ENCODE measurements around the gene DGCR6L. TPM values are rescaled to one million over a fixed set of nuclear protein-coding genes. Genes with fewer than 3 reads are reported as not detected.
"Not testable (repeated sequence)": the region's sequence is repeated elsewhere in the genome, so short reads cannot be mapped to it uniquely, and the experiment has no call there.

Gene DGCR6L
- total RNA-seq, 1 experiment from 2014 or later, result 38.6 TPM

DNA sequence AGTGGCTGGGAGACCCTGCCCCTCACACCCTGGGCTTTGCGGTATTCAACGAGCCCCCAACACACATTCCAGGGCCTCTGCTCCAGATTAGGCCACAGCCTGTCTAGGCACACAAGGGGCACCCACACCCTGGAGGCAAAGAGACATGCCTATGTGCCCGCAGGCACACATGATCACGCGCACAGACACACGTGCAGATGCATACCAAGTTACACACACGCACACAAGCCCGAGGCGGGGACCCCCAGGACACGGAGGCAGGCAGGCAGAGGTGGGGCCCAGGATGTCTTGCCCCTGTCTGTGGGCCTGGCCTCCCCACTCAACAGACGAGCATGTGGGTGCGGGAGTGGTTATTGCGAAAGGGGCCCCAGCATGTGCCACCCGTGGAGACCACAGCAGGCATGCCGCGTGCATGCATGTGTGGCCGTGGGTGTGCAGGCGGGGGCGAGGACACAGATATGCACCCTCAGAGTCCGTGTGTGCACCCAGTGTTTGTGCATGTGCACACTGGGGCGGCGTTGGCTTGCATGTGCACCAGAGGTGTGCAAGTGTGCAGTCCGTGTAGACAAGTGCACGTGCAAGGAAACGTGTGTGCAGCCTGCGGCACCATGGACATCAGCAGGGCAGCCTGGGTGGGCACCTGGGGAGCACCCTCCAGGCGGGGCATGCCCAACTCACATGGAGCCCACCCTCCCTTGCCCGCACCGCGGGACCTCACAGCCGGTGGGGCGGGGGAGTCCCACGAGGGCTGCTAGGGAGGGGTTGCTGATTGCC, 53.0 kb downstream of the DGCR6L start:
- WGBS (ENCODE audit: extremely low coverage, insufficient read length, low lambda C conversion rate), result no CpG with 5 or more reads among the region's 33 CpGs
- Histone ChIP-seq H3K23me2 (ENCODE audit: insufficient read length, low read depth, low read length, poor library complexity, severe bottlenecking) (peaks cover 13% of the 10 kb centered on the region), H3K4me2 (ENCODE audit: insufficient read depth, insufficient read length, low read length) (peak overlapping the region; percentile 36)
- H2BK12ac ChIP-seq (ENCODE audit: insufficient read length, low read depth, low read length); H4K8ac ChIP-seq (replicated peaks; ENCODE audit: insufficient read length, low read depth, low read length); H3K27me3 ChIP-seq (ENCODE audit: insufficient read depth, low read length); H2BK20ac ChIP-seq (ENCODE audit: low read depth, low read length, poor library complexity, severe bottlenecking); H3T11ph ChIP-seq (ENCODE audit: low read length); H2BK120ac ChIP-seq (ENCODE audit: low read depth, low read length, poor library complexity, severe bottlenecking); DNase-seq; H4K91ac ChIP-seq (ENCODE audit: insufficient read length, low read depth, low read length); H2BK15ac ChIP-seq (ENCODE audit: low read depth, low read length); H3K27ac Mint-ChIP-seq; H3K36me3 Mint-ChIP-seq (ENCODE audit: insufficient read depth in 1 of 3, low read depth in 3 of 3); H4K5ac ChIP-seq (ENCODE audit: insufficient read length, low read depth, low read length); H3K14ac ChIP-seq (ENCODE audit: insufficient read depth, low read length); H3K23ac ChIP-seq (ENCODE audit: insufficient read length, low read depth, low read length); H2AFZ ChIP-seq (ENCODE audit: low read length); H3K9me3 ChIP-seq (ENCODE audit: control insufficient read depth, low read depth, low read length); H2AK5ac ChIP-seq (ENCODE audit: insufficient read length, low read length); H2BK5ac ChIP-seq (ENCODE audit: insufficient read length, low read length); H4K20me1 ChIP-seq (ENCODE audit: control insufficient read depth, insufficient read depth, insufficient read length); H3K9ac ChIP-seq (ENCODE audit: extremely low read depth, insufficient read length, low read length); H3K56ac ChIP-seq (ENCODE audit: insufficient read length, low read depth, low read length); H3K4ac ChIP-seq (ENCODE audit: low read depth, low read length); H3K79me1 ChIP-seq (ENCODE audit: insufficient read depth, low read depth, low read length, poor library complexity, severe bottlenecking); H3K4me1 ChIP-seq (ENCODE audit: insufficient read depth, low read length); H3K79me2 ChIP-seq (ENCODE audit: insufficient read depth, low read length); H3K9me3 Mint-ChIP-seq; H3K18ac ChIP-seq (ENCODE audit: insufficient read length, low read depth, low read length); H3K27ac ChIP-seq (ENCODE audit: insufficient read length, low read depth, low read length); H3K27me3 Mint-ChIP-seq (ENCODE audit: low read depth): not testable (repeated sequence)
- Mint-ChIP-seq H3K4me1 (peaks cover 8 to 13% of the 10 kb centered on the region in 2 experiments), H3K4me3 (peak overlapping the region; percentile 67 to 78)

- H4K20me1 ChIP-seq (ENCODE audit: control insufficient read depth, insufficient read depth, insufficient read length); H2BK120ac ChIP-seq (ENCODE audit: low read depth, low read length, poor library complexity, severe bottlenecking); H3K79me1 ChIP-seq (ENCODE audit: insufficient read depth, low read depth, low read length, poor library complexity, severe bottlenecking); H3K27ac ChIP-seq (ENCODE audit: insufficient read length, low read depth, low read length); H2BK12ac ChIP-seq (ENCODE audit: insufficient read length, low read depth, low read length); H3T11ph ChIP-seq (ENCODE audit: low read length); H2AK5ac ChIP-seq (ENCODE audit: insufficient read length, low read length); H2AFZ ChIP-seq (ENCODE audit: low read length); H2BK15ac ChIP-seq (ENCODE audit: low read depth, low read length); H4K5ac ChIP-seq (ENCODE audit: insufficient read length, low read depth, low read length); H4K8ac ChIP-seq (replicated peaks; ENCODE audit: insufficient read length, low read depth, low read length); H3K56ac ChIP-seq (ENCODE audit: insufficient read length, low read depth, low read length); H3K27me3 ChIP-seq (ENCODE audit: insufficient read depth, low read length); H2BK20ac ChIP-seq (ENCODE audit: low read depth, low read length, poor library complexity, severe bottlenecking); H3K23ac ChIP-seq (ENCODE audit: insufficient read length, low read depth, low read length); H4K91ac ChIP-seq (ENCODE audit: insufficient read length, low read depth, low read length); H3K4ac ChIP-seq (ENCODE audit: low read depth, low read length); H3K4me1 ChIP-seq (ENCODE audit: insufficient read depth, low read length); H3K36me3 Mint-ChIP-seq (ENCODE audit: insufficient read depth in 1 of 3, low read depth in 3 of 3); H3K9me3 ChIP-seq (ENCODE audit: control insufficient read depth, low read depth, low read length); DNase-seq; H3K4me2 ChIP-seq (ENCODE audit: insufficient read depth, insufficient read length, low read length); H3K27ac Mint-ChIP-seq; H3K9ac ChIP-seq (ENCODE audit: extremely low read depth, insufficient read length, low read length); H3K9me3 Mint-ChIP-seq; H2BK5ac ChIP-seq (ENCODE audit: insufficient read length, low read length); H3K14ac ChIP-seq (ENCODE audit: insufficient read depth, low read length); H3K18ac ChIP-seq (ENCODE audit: insufficient read length, low read depth, low read length); H3K79me2 ChIP-seq (ENCODE audit: insufficient read depth, low read length); H3K27me3 Mint-ChIP-seq (ENCODE audit: low read depth): not testable (repeated sequence)
- WGBS (ENCODE audit: extremely low coverage, insufficient read length, low lambda C conversion rate), result no CpG with 5 or more reads among the region's 15 CpGs
- Mint-ChIP-seq H3K4me1 (peaks cover 8 to 13% of the 10 kb centered on the region in 2 experiments), H3K4me3 (peak overlapping the region; percentile 67 to 78; a peak in 3 of 5 replicates)
- H3K23me2 ChIP-seq (ENCODE audit: insufficient read length, low read depth, low read length, poor library complexity, severe bottlenecking), result peaks cover 13% of the 10 kb centered on the region
Observed at GRCh38 chr22:20265772-20266666, 53.8 kb downstream of the DGCR6L start.

Measured in H9 (cell line).